H1 (cell line): Measurements from ENCODE around the gene INKA2. TPM values are rescaled to one million over a fixed set of nuclear protein-coding genes. Genes with fewer than 3 reads are reported as not detected.

ENCODE experiments used
- CTCF ChIA-PET: fragments of 300-600 bp; sonication (Branson Sonifier 250); formaldehyde crosslinking; loops from one replicate; lab custom pipeline; 2021; ENCODE audit not compliant: partially characterized antibody; lab: Charles Lee
- POLR2A ChIA-PET: fragments of 300-600 bp; sonication (Branson Sonifier 250); formaldehyde crosslinking; loops from one replicate; lab custom pipeline; 2021; ENCODE audit warnings: inconsistent platforms; ENCODE audit not compliant: partially characterized antibody; lab: Charles Lee
- DNase-seq, 2 experiments: peaks; one replicate each; pipeline versions ENCODE4 v3.0.0 to v3.0.0-alpha.2; 2010 to 2022; ENCODE audit warnings: low spot score in 2 of 2, low read depth in 1 of 2, mixed read lengths in 1 of 2
- FAIRE-seq: peaks from 2 replicates; lab custom pipeline; 2011; peaks lifted over from hg19 to GRCh38; lab: Jason Lieb, UNC
- H2AFZ ChIP-seq: 2 replicates; pipeline ENCODE4 v1.8.1; 2012; ENCODE audit warnings: low read length, inconsistent platforms
- H2AK5ac ChIP-seq: 2 replicates; pipeline ENCODE4 v1.6.1; 2013; ENCODE audit warnings: low read depth, low read length
- H2BK120ac ChIP-seq: replicated peaks from 2 replicates; pipeline ENCODE3; 2013; ENCODE audit warnings: low read depth, low read length, inconsistent platforms
- H2BK12ac ChIP-seq: 2 replicates; pipeline ENCODE4 v1.6.1; 2013; ENCODE audit warnings: low read depth, low read length
- H2BK15ac ChIP-seq: 2 replicates; pipeline ENCODE4 v1.6.1; 2013; ENCODE audit warnings: low read length
- H2BK20ac ChIP-seq: 2 replicates; pipeline ENCODE4 v1.6.1; 2013; ENCODE audit warnings: low read length
- H2BK5ac ChIP-seq: 2 replicates; pipeline ENCODE4 v1.6.1; 2013; ENCODE audit warnings: low read depth, low read length
- H3K14ac ChIP-seq: 2 replicates; pipeline ENCODE4 v1.6.1; 2013; ENCODE audit warnings: inconsistent platforms; ENCODE audit not compliant: insufficient read length
- H3K18ac ChIP-seq: 2 replicates; pipeline ENCODE4 v1.6.1; 2013; ENCODE audit warnings: low read length; ENCODE audit errors: extremely low read depth
- H3K23ac ChIP-seq: 2 replicates; pipeline ENCODE4 v1.6.1; 2013; ENCODE audit warnings: inconsistent platforms; ENCODE audit not compliant: insufficient read length
- H3K23me2 ChIP-seq: 2 replicates; pipeline ENCODE4 v1.6.1; 2013; ENCODE audit warnings: low read depth, low read length
- H3K27ac ChIP-seq: 2 replicates; pipeline ENCODE4 v1.6.1; 2011; ENCODE audit warnings: low read depth, low read length, inconsistent platforms
- H3K27me3 ChIP-seq, 4 experiments: replicated peaks in 1 of 4; 1 replicate in 1 of 4; 2 replicates in 3 of 4; pipeline versions ENCODE4 v1.6.1 to v1.8.1; 2011 to 2013; ENCODE audit warnings: low read length in 3 of 4, mild to moderate bottlenecking in 3 of 4, inconsistent platforms in 2 of 4, mixed read lengths in 2 of 4, moderate library complexity in 1 of 4; ENCODE audit not compliant: control insufficient read depth in 3 of 4, insufficient read depth in 3 of 4; ENCODE audit errors: extremely low read depth in 1 of 4
- H3K36me3 ChIP-seq, 4 experiments: 2 replicates each; pipeline versions ENCODE4 v1.6.1 to v1.8.1; 2011 to 2013; ENCODE audit warnings: mild to moderate bottlenecking in 4 of 4, low read length in 3 of 4, moderate library complexity in 2 of 4, control low read depth in 1 of 4, inconsistent platforms in 1 of 4; ENCODE audit not compliant: insufficient read depth in 4 of 4, control insufficient read depth in 2 of 4
- H3K4ac ChIP-seq: replicated peaks from 2 replicates; pipeline ENCODE3; 2013; ENCODE audit warnings: low read length, low read depth, mixed read lengths, inconsistent platforms; ENCODE audit not compliant: insufficient read length
- H3K4me1 ChIP-seq, 4 experiments: replicated peaks in 1 of 4; 1 replicate in 1 of 4; 2 replicates in 3 of 4; pipeline versions ENCODE4 v1.6.1 to v1.8.1; 2011 to 2013; ENCODE audit warnings: low read length in 3 of 4, inconsistent platforms in 2 of 4, mixed read lengths in 1 of 4; ENCODE audit not compliant: insufficient read depth in 4 of 4, control insufficient read depth in 3 of 4
- H3K4me2 ChIP-seq, 2 experiments: 2 replicates each; pipeline versions ENCODE4 v1.6.1 to v1.8.1; 2011 to 2013; ENCODE audit warnings: low read depth in 2 of 2, low read length in 2 of 2, control low read depth in 1 of 2, inconsistent platforms in 1 of 2, mild to moderate bottlenecking in 1 of 2; ENCODE audit not compliant: insufficient read depth in 1 of 2
- H3K4me3 ChIP-seq, 4 experiments: fragments of 200-600, 300-600 bp in 1 of 4; sonication (generic), shearing (Covaris generic), sonication (Bioruptor Twin) in 1 of 4; 2 replicates each; pipeline versions ENCODE4 v1.5.1 to v1.8.1; 2011 to 2016; ENCODE audit warnings: low read length in 4 of 4, low read depth in 3 of 4, control low read depth in 2 of 4, inconsistent platforms in 2 of 4, mild to moderate bottlenecking in 2 of 4, mixed read lengths in 1 of 4, moderate library complexity in 1 of 4; ENCODE audit not compliant: insufficient read depth in 2 of 4; ENCODE audit errors: extremely low read depth in 1 of 4
- H3K56ac ChIP-seq: replicated peaks from 2 replicates; pipeline ENCODE3; 2013; ENCODE audit warnings: low read depth, mild to moderate bottlenecking, mixed read lengths, low read length, inconsistent platforms; ENCODE audit not compliant: insufficient read length
- H3K79me1 ChIP-seq: 2 replicates; pipeline ENCODE4 v1.6.1; 2013; ENCODE audit warnings: low read depth, low read length, control low read depth
- H3K79me2 ChIP-seq, 2 experiments: 2 replicates each; pipeline versions ENCODE4 v1.6.1 to v1.8.1; 2012 to 2013; ENCODE audit warnings: low read length in 2 of 2, mild to moderate bottlenecking in 2 of 2, inconsistent platforms in 1 of 2; ENCODE audit not compliant: insufficient read depth in 2 of 2, control insufficient read depth in 1 of 2
- H3K9ac ChIP-seq, 4 experiments: replicated peaks in 1 of 4; 1 replicate in 1 of 4; 2 replicates in 3 of 4; pipeline versions ENCODE4 v1.6.1 to v1.8.1; 2011 to 2013; ENCODE audit warnings: low read depth in 3 of 4, low read length in 3 of 4, control low read depth in 2 of 4, mild to moderate bottlenecking in 2 of 4, moderate library complexity in 2 of 4, inconsistent platforms in 1 of 4; ENCODE audit errors: extremely low read depth in 1 of 4
- H3K9me3 ChIP-seq, 2 experiments: 2 replicates each; pipeline versions ENCODE4 v1.6.1 to v1.8.1; 2012 to 2013; ENCODE audit warnings: mild to moderate bottlenecking in 2 of 2, moderate library complexity in 2 of 2, control low read depth in 1 of 2, inconsistent platforms in 1 of 2, low read depth in 1 of 2, low read length in 1 of 2, mixed read lengths in 1 of 2; ENCODE audit not compliant: insufficient read depth in 2 of 2
- H4K20me1 ChIP-seq, 2 experiments: replicated peaks in 1 of 2; 2 replicates each; pipeline versions ENCODE3 to v1.8.1; 2011 to 2013; ENCODE audit warnings: inconsistent platforms in 2 of 2, low read length in 2 of 2, mild to moderate bottlenecking in 1 of 2; ENCODE audit not compliant: insufficient read depth in 2 of 2, control insufficient read depth in 1 of 2
- H4K5ac ChIP-seq: 2 replicates; pipeline ENCODE4 v1.6.1; 2013; ENCODE audit warnings: low read length, low read depth, mixed read lengths, inconsistent platforms; ENCODE audit not compliant: insufficient read length
- H4K8ac ChIP-seq: 2 replicates; pipeline ENCODE4 v1.8.0; 2013; ENCODE audit warnings: mild to moderate bottlenecking, moderate library complexity, low read length, inconsistent platforms; ENCODE audit not compliant: insufficient read depth; ENCODE audit errors: extremely low read depth
- H4K91ac ChIP-seq: replicated peaks from 2 replicates; pipeline ENCODE3; 2013; ENCODE audit warnings: low read length, mixed read lengths, inconsistent platforms; ENCODE audit not compliant: insufficient read length
- CREB1 ChIP-seq: IDR thresholded peaks from 2 replicates; pipeline ENCODE4 v1.6.1; 2012; ENCODE audit warnings: inconsistent platforms
- EGR1 ChIP-seq: IDR thresholded peaks from 2 replicates; pipeline ENCODE4 v1.6.1; 2011; ENCODE audit warnings: low read depth, low read length, borderline replicate concordance
- EZH2 ChIP-seq: fragments of 200-600 bp; sonication (generic); IDR thresholded peaks from 2 replicates; pipeline ENCODE4 v1.7.1; 2012; ENCODE audit warnings: low read depth, mild to moderate bottlenecking, moderate library complexity, low read length, inconsistent platforms; ENCODE audit not compliant: severe bottlenecking
- HDAC6 ChIP-seq: IDR thresholded peaks from one replicate; pipeline ENCODE4 v1.7.1; 2012; ENCODE audit warnings: low read depth, mild to moderate bottlenecking, inconsistent platforms, low read length, moderate library complexity
- JUN ChIP-seq: IDR thresholded peaks from 2 replicates; pipeline ENCODE4 v1.6.1; 2011; ENCODE audit warnings: low read depth, mild to moderate bottlenecking, improper control_type of control experiment, low read length
- NANOG ChIP-seq: IDR thresholded peaks from 2 replicates; pipeline ENCODE4 v1.6.1; 2011; ENCODE audit warnings: low read length, low read depth, mild to moderate bottlenecking, inconsistent platforms; ENCODE audit not compliant: insufficient read depth, poor library complexity, severe bottlenecking
- SP1 ChIP-seq: IDR thresholded peaks from 2 replicates; pipeline ENCODE4 v1.6.1; 2011; ENCODE audit warnings: low read depth, low read length
- TAF1 ChIP-seq: IDR thresholded peaks from 2 replicates; pipeline ENCODE4 v1.6.1; 2011; ENCODE audit warnings: mild to moderate bottlenecking, low read depth, low read length
- WGBS, 2 experiments: shearing (Covaris generic) in 1 of 2; methylation state at CpG; one replicate each; pipeline versions ENCODE4 v1.1.6 to v1.1.7; 2013 to 2015; ENCODE audit warnings: low lambda C conversion rate in 2 of 2, mixed read lengths in 2 of 2, inconsistent platforms in 1 of 2, low coverage in 1 of 2, missing lambda C conversion rate in 1 of 2; ENCODE audit not compliant: insufficient replicate concordance in 2 of 2, insufficient coverage in 1 of 2, insufficient read length in 1 of 2; ENCODE audit errors: extremely low coverage in 1 of 2, missing lambda C conversion rate in 1 of 2; 5-methylcytosine and 5-hydroxymethylcytosine counted together
- polyA plus RNA-seq, 7 experiments: library from polyadenylated mRNA; depleted of rRNA in 3 of 7; stranded (reverse) in 5 of 7; unstranded in 2 of 7; fragments of >200 nt in 5 of 7; fragments of 200-250 nt in 2 of 7; gene quantifications; 1 replicate in 5 of 7; 2 replicates in 1 of 7; 4 replicates in 1 of 7; pipeline versions ENCODE4 v1.2.1 to v1.2.3, GENCODE V29; 2011 to 2013; ENCODE audit warnings: missing spikeins in 2 of 7, mixed read lengths in 2 of 7
- total RNA-seq: library from RNA; stranded (reverse); fragmentation: NEBNext Ultra II Directional; extraction: Animal tissue kit (Norgen Biotek cat#: 25700); gene quantifications from 2 replicates; pipeline ENCODE4 v1.2.1, GENCODE V29; 2021
- TF ChIP-seq, protein P1 (sequence below): IDR thresholded peaks from 2 replicates; pipeline ENCODE4 v1.6.1; 2012; ENCODE audit warnings: inconsistent platforms
- TF ChIP-seq, protein P2 (sequence below): IDR thresholded peaks from 2 replicates; pipeline ENCODE4 v1.6.1; 2012; ENCODE audit warnings: low read length, inconsistent platforms

The INKA2 gene
- total and polyA plus RNA-seq, 2 of the 8 experiments (the other 6 are each of a cell fraction or from before 2014, with no cell fraction given) = 4.2 to 11.5 TPM

DNA sequence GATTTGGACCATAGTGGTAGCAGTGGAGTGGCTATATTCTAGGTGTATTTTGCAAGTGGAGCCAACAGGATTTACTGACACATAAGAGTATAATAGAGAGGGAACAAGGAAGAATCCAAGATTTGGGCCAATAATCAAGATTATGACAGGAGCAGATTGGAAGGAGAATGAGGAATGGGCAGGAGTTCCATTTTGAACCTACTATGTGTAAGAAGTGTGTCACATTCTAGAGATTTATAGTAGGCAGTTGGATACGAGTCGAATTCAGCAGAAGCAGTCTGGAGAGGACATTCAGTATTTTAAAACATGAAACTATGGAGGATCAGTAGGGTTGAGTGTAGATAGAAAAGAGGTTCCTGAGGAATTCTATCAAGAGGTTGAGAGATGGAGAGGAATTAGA, 21.7 kb downstream of the INKA2 start:
- H2BK120ac ChIP-seq = no peak overlapping the region
- FAIRE-seq = no peak
- CTCF ChIA-PET = interaction anchor here (5.9 to 42.0 kb wide), 2 partner anchors 27 to 50 kb away, joined by 65 to 1070 read pairs; partner anchors contain the start of genes DDX20 and INKA2

More for the DNA sequence above, 21.7 kb downstream of the INKA2 start:
- H2BK12ac ChIP-seq = no peak overlapping the region
- no peaks in the 10 kb centered on the region for H3K9me3 ChIP-seq
- H4K91ac ChIP-seq = no peak overlapping the region
- DNase-seq = no peak
- H3K27ac ChIP-seq = no peak overlapping the region
- no peaks in the 10 kb centered on the region for H4K20me1 ChIP-seq
- no peak overlapping the region for H3K9ac ChIP-seq
- no peak overlapping the region for H2BK20ac ChIP-seq
- no peak overlapping the region for H2AK5ac ChIP-seq
- no peak overlapping the region for H3K14ac ChIP-seq
- H3K4me2 ChIP-seq = no peak overlapping the region
- no peak overlapping the region for H3K4me3 ChIP-seq
- peaks cover 2 to 14% (median 10%) of the 10 kb centered on the region in 4 experiments; a peak in 5 of 7 replicates for H3K4me1 ChIP-seq
- H3K27me3 ChIP-seq = no peaks in the 10 kb centered on the region
- no peak overlapping the region for H4K8ac ChIP-seq
- H3K23ac ChIP-seq = no peak overlapping the region
- H2AFZ ChIP-seq = no peak overlapping the region
- no peak overlapping the region for H3K4ac ChIP-seq
- POLR2A ChIA-PET = interaction anchor here (0.5 to 18.0 kb wide), 3 partner anchors 20 to 41 kb away, joined by 3 to 343 read pairs (median 4); partner anchors contain the start of gene INKA2
- H3K79me2 ChIP-seq = no peaks in the 10 kb centered on the region
- H3K56ac ChIP-seq = no peak overlapping the region
- TF ChIP-seq HDAC6 (no peak), EGR1 (no peak), JUN (no peak), SP1 (no peak), TAF1 (no peak), CREB1 (no peak), NANOG (no peak), EZH2 (no peak)
- TF ChIP-seq, protein P1, sequence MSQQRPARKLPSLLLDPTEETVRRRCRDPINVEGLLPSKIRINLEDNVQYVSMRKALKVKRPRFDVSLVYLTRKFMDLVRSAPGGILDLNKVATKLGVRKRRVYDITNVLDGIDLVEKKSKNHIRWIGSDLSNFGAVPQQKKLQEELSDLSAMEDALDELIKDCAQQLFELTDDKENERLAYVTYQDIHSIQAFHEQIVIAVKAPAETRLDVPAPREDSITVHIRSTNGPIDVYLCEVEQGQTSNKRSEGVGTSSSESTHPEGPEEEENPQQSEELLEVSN = no peak
- TF ChIP-seq, protein P2, sequence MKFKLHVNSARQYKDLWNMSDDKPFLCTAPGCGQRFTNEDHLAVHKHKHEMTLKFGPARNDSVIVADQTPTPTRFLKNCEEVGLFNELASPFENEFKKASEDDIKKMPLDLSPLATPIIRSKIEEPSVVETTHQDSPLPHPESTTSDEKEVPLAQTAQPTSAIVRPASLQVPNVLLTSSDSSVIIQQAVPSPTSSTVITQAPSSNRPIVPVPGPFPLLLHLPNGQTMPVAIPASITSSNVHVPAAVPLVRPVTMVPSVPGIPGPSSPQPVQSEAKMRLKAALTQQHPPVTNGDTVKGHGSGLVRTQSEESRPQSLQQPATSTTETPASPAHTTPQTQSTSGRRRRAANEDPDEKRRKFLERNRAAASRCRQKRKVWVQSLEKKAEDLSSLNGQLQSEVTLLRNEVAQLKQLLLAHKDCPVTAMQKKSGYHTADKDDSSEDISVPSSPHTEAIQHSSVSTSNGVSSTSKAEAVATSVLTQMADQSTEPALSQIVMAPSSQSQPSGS = no peak
- H3K79me1 ChIP-seq = no peaks in the 10 kb centered on the region
- H3K18ac ChIP-seq = no peak overlapping the region
- H3K36me3 ChIP-seq = peaks cover 0 to 2% (median 0%) of the 10 kb centered on the region in 4 experiments; a peak in 1 of 8 replicates
- no peak overlapping the region for H4K5ac ChIP-seq
- 90% methylated on average over 2 of the region's 2 CpGs; no CpG with 5 or more reads in 1 of the 2 experiments for WGBS, 2 experiments
- H3K23me2 ChIP-seq = no peaks in the 10 kb centered on the region; the same call in 1 of the 2 replicates
- no peak overlapping the region for H2BK5ac ChIP-seq
- H2BK15ac ChIP-seq = no peak overlapping the region
